Activated naive CD8-positive, alpha-beta T cell treated with anti-CD3 and anti-CD28 coated beads, Interleukin-2, amount 10 ng/mL, durations not matched to agents 7 days and 5 days (primary cell): Measurements from ENCODE around the gene CACNA1C. TPM values are rescaled to one million over a fixed set of nuclear protein-coding genes. Genes with fewer than 3 reads are reported as not detected.

Source experiments
- total RNA-seq, 2 experiments: library from RNA; stranded (reverse); gene quantifications; one replicate each; pipeline ENCODE4 v1.2.3, GENCODE V29; 2021

Gene CACNA1C
- total RNA-seq, 2 experiments from 2014 or later: 0.11 to 0.14 TPM

Other genes starting within 250 kb of the CACNA1C start
- gene LRTM2, start 232.4 kb upstream of the CACNA1C start, total RNA-seq: not detected
- 10 to 100 TPM in 1 of 2 experiments, 1 to 10 TPM in 1; 8.0 to 10.4 TPM for gene CACNA2D4, start 134.3 kb upstream of the CACNA1C start, total RNA-seq
- 10 to 100 TPM; 20.7 to 21.4 TPM for gene DCP1B, start 48.5 kb upstream of the CACNA1C start, total RNA-seq